Caco-2 (cell line): ENCODE data around the gene IQCF5. TPM values are rescaled to one million over a fixed set of nuclear protein-coding genes. Genes with fewer than 3 reads are reported as not detected.

Experiments
- BruUV-seq: library from RNA; stranded (reverse); fragments of 400-500 nt; replicated peaks from 2 replicates; lab custom pipeline; 2021; lab: Mats Ljungman, UMichigan
- CTCF ChIA-PET: fragments of 300-600 bp; sonication (Branson Sonifier 250); formaldehyde crosslinking; loops from one replicate; lab custom pipeline; 2022; ENCODE audit warnings: antibody characterized with exemption; lab: Charles Lee
- POLR2A ChIA-PET: fragments of 300-600 bp; sonication (Branson Sonifier 250); formaldehyde crosslinking; loops from one replicate; lab custom pipeline; 2022; ENCODE audit warnings: antibody characterized with exemption; lab: Charles Lee
- DNase-seq, 2 experiments: peaks; one replicate each; pipeline versions ENCODE4 v3.0.0 to v3.0.0-alpha.2; 2020 to 2022
- H3K27me3 ChIP-seq: replicated peaks from 2 replicates; pipeline ENCODE4 v1.6.0; 2011; ENCODE audit warnings: low read length; ENCODE audit not compliant: control insufficient read depth, insufficient read depth
- H3K36me3 ChIP-seq: 2 replicates; pipeline ENCODE4 v1.5.1; 2011; ENCODE audit warnings: low read length; ENCODE audit not compliant: control insufficient read depth, insufficient read depth
- H3K4me1 ChIP-seq: fragments of 250-450 bp; sonication (Bioruptor Pico); 2 replicates; pipeline ENCODE4 v1.5.1; 2020; ENCODE audit warnings: mild to moderate bottlenecking
- H3K4me3 ChIP-seq: 2 replicates; pipeline ENCODE4 v1.5.1; 2011; ENCODE audit warnings: low read depth, mild to moderate bottlenecking, control low read depth, low read length
- H3K9me3 ChIP-seq: fragments of 250-450 bp; sonication (Bioruptor Pico); 2 replicates; pipeline ENCODE4 v1.5.1; 2020; ENCODE audit warnings: mild to moderate bottlenecking, moderate library complexity
- H3K27ac Mint-ChIP-seq: one replicate; pipeline ENCODE4 v1.8.0; 2022; ENCODE audit warnings: mixed read lengths; ENCODE audit not compliant: unreplicated experiment
- H3K27me3 Mint-ChIP-seq: one replicate; pipeline ENCODE4 v1.8.0; 2022; ENCODE audit warnings: mixed read lengths; ENCODE audit not compliant: insufficient read depth, unreplicated experiment
- H3K36me3 Mint-ChIP-seq: one replicate; pipeline ENCODE4 v1.8.0; 2022; ENCODE audit warnings: mild to moderate bottlenecking, mixed read lengths; ENCODE audit not compliant: insufficient read depth, unreplicated experiment
- H3K4me1 Mint-ChIP-seq: one replicate; pipeline ENCODE4 v1.8.0; 2022; ENCODE audit warnings: low read depth, mixed read lengths; ENCODE audit not compliant: unreplicated experiment
- H3K4me3 Mint-ChIP-seq: one replicate; pipeline ENCODE4 v1.8.0; 2022; ENCODE audit warnings: mild to moderate bottlenecking, moderate library complexity, mixed read lengths; ENCODE audit not compliant: unreplicated experiment
- H3K9me3 Mint-ChIP-seq: one replicate; pipeline ENCODE4 v1.8.0; 2022; ENCODE audit warnings: mixed read lengths; ENCODE audit not compliant: unreplicated experiment
- intact Hi-C: fragments of 100-400 bp; cut with micrococcal nuclease; formaldehyde crosslinking; loops from one replicate; pipeline ENCODE4 v1.10.0; 2022; ENCODE audit not compliant: unreplicated experiment
- total RNA-seq: library from RNA; stranded (reverse); gene quantifications from 2 replicates; pipeline ENCODE4 v1.2.3, GENCODE V29; 2022
- TF ChIP-seq, protein P1 (sequence below), 2 experiments: fragments of 200-600 bp in 1 of 2; IDR thresholded peaks; 1 replicate in 1 of 2; 2 replicates in 1 of 2; pipeline versions ENCODE4 v1.5.1 to v1.8.0; 2011 to 2022; ENCODE audit warnings: antibody characterized with exemption in 1 of 2, control low read depth in 1 of 2, inconsistent platforms in 1 of 2, low read depth in 1 of 2, low read length in 1 of 2, mild to moderate bottlenecking in 1 of 2, moderate library complexity in 1 of 2; ENCODE audit not compliant: insufficient read depth in 1 of 2, severe bottlenecking in 1 of 2, unreplicated experiment in 1 of 2

Gene IQCF5
- total RNA-seq, 1 experiment from 2014 or later = not detected

DNA sequence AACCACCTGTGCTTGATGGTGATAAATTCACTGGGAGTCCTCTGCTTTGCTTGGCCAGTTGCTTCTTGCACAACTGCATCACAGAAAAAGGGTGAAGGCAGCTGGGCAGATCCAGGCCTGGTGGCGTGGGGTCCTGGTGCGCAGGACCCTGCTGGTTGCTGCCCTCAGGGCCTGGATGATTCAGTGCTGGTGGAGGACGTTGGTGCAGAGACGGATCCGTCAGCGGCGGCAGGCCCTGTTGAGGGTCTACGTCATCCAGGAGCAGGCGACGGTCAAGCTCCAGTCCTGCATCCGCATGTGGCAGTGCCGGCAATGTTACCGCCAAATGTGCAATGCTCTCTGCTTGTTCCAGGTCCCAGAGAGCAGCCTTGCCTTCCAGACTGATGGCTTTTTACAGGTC, 45.1 kb downstream of the IQCF5 start:
- ChIA-PET CTCF (no interaction called here), POLR2A (no interaction called here)
- Histone ChIP-seq H3K9me3 (peaks cover 5% of the 10 kb centered on the region), H3K36me3 (no peaks in the 10 kb centered on the region), H3K4me3 (no peak overlapping the region), H3K27me3 (no peaks in the 10 kb centered on the region), H3K4me1 (no peaks in the 10 kb centered on the region)
- Mint-ChIP-seq H3K4me1 (no peaks in the 10 kb centered on the region), H3K36me3 (no peaks in the 10 kb centered on the region), H3K4me3 (no peak overlapping the region), H3K9me3 (peaks cover 27% of the 10 kb centered on the region), H3K27me3 (peaks cover 14% of the 10 kb centered on the region), H3K27ac (no peak overlapping the region)
- TF ChIP-seq, protein P1, sequence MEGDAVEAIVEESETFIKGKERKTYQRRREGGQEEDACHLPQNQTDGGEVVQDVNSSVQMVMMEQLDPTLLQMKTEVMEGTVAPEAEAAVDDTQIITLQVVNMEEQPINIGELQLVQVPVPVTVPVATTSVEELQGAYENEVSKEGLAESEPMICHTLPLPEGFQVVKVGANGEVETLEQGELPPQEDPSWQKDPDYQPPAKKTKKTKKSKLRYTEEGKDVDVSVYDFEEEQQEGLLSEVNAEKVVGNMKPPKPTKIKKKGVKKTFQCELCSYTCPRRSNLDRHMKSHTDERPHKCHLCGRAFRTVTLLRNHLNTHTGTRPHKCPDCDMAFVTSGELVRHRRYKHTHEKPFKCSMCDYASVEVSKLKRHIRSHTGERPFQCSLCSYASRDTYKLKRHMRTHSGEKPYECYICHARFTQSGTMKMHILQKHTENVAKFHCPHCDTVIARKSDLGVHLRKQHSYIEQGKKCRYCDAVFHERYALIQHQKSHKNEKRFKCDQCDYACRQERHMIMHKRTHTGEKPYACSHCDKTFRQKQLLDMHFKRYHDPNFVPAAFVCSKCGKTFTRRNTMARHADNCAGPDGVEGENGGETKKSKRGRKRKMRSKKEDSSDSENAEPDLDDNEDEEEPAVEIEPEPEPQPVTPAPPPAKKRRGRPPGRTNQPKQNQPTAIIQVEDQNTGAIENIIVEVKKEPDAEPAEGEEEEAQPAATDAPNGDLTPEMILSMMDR (IDR thresholded peaks at IDR 0.05; ENCODE audit: insufficient read depth in 1 of 2, low read depth in 1 of 2, low read length in 1 of 2, severe bottlenecking in 1 of 2, unreplicated experiment in 1 of 2) = no peak
- no TSS peak for BruUV-seq
- no peak for DNase-seq
- intact Hi-C loops = no loop called here

DNA sequence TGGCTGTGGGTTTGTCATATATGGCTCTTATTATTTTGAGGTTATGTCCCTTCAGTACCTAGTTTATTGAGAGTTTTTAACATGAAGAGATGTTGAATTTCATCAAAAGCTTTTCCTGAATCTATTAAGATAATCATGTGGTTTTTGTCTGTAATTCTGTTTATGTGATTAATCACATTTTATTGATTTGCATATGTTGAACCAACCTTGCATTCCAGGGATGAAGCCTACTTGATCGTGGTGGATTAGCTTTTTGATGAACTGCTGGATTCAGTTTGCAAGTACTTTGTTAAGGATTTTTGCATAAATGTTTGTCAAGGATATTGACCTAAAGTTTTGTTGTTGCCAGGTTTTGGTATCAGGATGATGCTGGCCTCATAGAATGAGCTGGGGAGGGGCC, 47.1 kb downstream of the IQCF5 start:
- Mint-ChIP-seq H3K27ac (no peak overlapping the region), H3K27me3 (peaks cover 17% of the 10 kb centered on the region), H3K9me3 (peaks cover 14% of the 10 kb centered on the region), H3K4me1 (no peaks in the 10 kb centered on the region), H3K4me3 (no peak overlapping the region), H3K36me3 (no peaks in the 10 kb centered on the region)
- no peaks in the 10 kb centered on the region for H3K4me1 ChIP-seq
- H3K27me3 ChIP-seq = no peaks in the 10 kb centered on the region
- ChIA-PET POLR2A (no interaction called here), CTCF (no interaction called here)
- TF ChIP-seq, protein P1 (IDR thresholded peaks at IDR 0.05; ENCODE audit: insufficient read depth in 1 of 2, low read depth in 1 of 2, low read length in 1 of 2, severe bottlenecking in 1 of 2, unreplicated experiment in 1 of 2) = no peak
- no peaks in the 10 kb centered on the region for H3K36me3 ChIP-seq
- BruUV-seq = no TSS peak
- intact Hi-C loops = no loop called here
- H3K9me3 ChIP-seq = peaks cover 5% of the 10 kb centered on the region
- no peak for DNase-seq
- H3K4me3 ChIP-seq = no peak overlapping the region

Other genes with a start within 250 kb of the IQCF5 start
- gene TEX264, start 204.3 kb downstream of the IQCF5 start, total RNA-seq = 32.4 and 37.9 TPM in 2 replicates
- gene GRM2, start 168.5 kb downstream of the IQCF5 start, total RNA-seq = 0.14 TPM in 2 replicates
- not detected in 2 replicates for gene IQCF6, start 96.4 kb downstream of the IQCF5 start, total RNA-seq
- not detected in 2 replicates for gene IQCF2, start 14.0 kb downstream of the IQCF5 start, total RNA-seq
- gene IQCF1, start 27.8 kb upstream of the IQCF5 start, total RNA-seq = not detected in 2 replicates
- 39.1 and 43.0 TPM in 2 replicates for gene RRP9, start 66.3 kb upstream of the IQCF5 start, total RNA-seq
- gene PARP3, start 66.8 kb upstream of the IQCF5 start, total RNA-seq = 3.3 and 5.6 TPM in 2 replicates
- gene GPR62, start 79.8 kb upstream of the IQCF5 start, total RNA-seq = not detected in 2 replicates
- 42.3 and 46.5 TPM in 2 replicates for gene PCBP4, start 91.9 kb upstream of the IQCF5 start, total RNA-seq
- gene ABHD14B, start 98.4 kb upstream of the IQCF5 start, total RNA-seq = 26.8 and 29.0 TPM in 2 replicates
- 14.0 and 16.3 TPM in 2 replicates for gene ABHD14A, start 99.5 kb upstream of the IQCF5 start, total RNA-seq
- 62.4 and 67.9 TPM in 2 replicates for gene ACY1, start 107.9 kb upstream of the IQCF5 start, total RNA-seq
- gene RPL29, start 120.3 kb upstream of the IQCF5 start, total RNA-seq = 976 and 995 TPM in 2 replicates
- gene DUSP7, start 181.0 kb upstream of the IQCF5 start, total RNA-seq = 8.4 and 9.9 TPM in 2 replicates